Fibroblast of mammary gland (primary cell): ENCODE results near the gene NDUFAF8.

ENCODE experiments used
- DNase-seq: peaks from one replicate; pipeline ENCODE4 v3.0.0-alpha.2; 2010; ENCODE audit warnings: low read depth
- H3K4me3 ChIP-seq: 2 replicates; pipeline ENCODE4 v1.5.1; 2011; ENCODE audit warnings: low read depth, mild to moderate bottlenecking, low read length, moderate library complexity; ENCODE audit not compliant: control insufficient read depth
- CTCF ChIP-seq: conservative IDR thresholded peaks from 2 replicates; pipeline ENCODE4 v1.5.1; 2011; ENCODE audit warnings: low read depth, low read length, inconsistent platforms; ENCODE audit not compliant: control insufficient read depth, insufficient read depth

The NDUFAF8 gene

GRCh38 chr17:81200695-81201580, 38.2 kb upstream of the NDUFAF8 start:
- no peak overlapping the region for H3K4me3 ChIP-seq
- DNase-seq = peak; percentile 70
- TF ChIP-seq CTCF = peak; percentile 57

DNA sequence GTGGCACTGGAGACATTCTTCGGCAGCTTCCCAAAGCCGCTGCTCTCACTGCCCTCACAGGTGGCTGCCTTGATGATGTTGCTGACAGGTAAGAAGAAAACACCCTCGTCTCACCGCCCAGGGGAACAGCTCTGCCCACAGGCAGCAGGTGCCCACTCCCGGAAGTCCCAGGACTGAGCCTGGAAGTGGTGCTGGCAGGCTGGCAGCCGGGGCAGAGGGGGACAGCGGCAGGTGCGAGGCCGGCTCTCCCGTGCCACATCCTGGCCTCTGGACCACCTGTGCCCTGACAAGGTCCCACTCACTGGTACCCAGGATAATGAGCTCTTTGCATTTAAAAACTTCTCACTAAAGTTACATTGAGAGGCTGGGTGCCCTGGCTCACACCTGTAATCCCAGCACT, 36.8 kb upstream of the NDUFAF8 start:
- TF ChIP-seq CTCF = no peak
- DNase-seq = no peak
- no peak overlapping the region for H3K4me3 ChIP-seq

DNA sequence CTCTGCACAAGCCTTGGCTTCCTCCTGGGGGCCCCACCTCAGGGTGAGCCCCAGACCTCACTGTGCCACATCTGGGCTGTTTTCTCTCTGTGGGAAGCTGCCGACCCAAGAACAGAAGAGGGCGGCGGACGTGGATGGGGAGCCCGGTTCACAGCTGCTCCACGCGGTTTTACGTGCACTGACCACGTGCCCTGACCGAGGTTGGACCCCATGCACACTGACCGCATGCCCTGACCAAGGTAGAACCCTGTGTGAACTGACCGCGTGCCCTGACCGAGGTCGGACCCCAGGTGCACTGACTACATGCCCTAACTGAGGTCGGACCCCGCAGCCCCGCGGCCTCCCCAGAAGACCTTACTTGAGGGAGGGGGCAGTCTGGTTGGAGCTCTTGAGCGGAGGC, 36.0 kb upstream of the NDUFAF8 start:
- TF ChIP-seq CTCF = no peak

DNA sequence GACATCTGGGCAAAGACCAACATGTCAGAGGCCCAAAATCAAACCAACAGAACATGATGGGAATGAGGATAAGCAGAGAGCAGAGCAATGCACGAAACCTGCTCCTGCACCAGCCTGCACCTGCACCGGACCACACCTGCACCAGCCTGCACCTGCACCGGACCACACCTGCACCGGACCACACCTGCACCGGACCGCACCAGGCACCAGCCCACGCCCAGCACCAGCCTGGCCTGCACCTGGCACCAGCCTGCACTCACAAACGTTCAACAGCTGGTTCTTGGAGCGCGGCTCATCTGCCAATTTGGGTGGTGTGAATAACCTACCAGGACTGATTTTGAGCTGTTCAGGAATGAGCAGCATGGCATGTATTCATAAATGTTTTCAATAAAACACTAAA, 34.5 kb upstream of the NDUFAF8 start:
- no peak for TF ChIP-seq CTCF
- no peak overlapping the region for H3K4me3 ChIP-seq
- DNase-seq = no peak

More for the DNA sequence above, 36.0 kb upstream of the NDUFAF8 start:
- no peak overlapping the region for H3K4me3 ChIP-seq
- no peak for DNase-seq

- no peak for DNase-seq
- no peak overlapping the region for H3K4me3 ChIP-seq
- TF ChIP-seq CTCF = no peak
Observed at GRCh38 chr17:81206166-81206565, 33.0 kb upstream of the NDUFAF8 start.

- no peak for TF ChIP-seq CTCF
- H3K4me3 ChIP-seq = no peak overlapping the region
- no peak for DNase-seq
Observed at GRCh38 chr17:81206657-81207056, 32.5 kb upstream of the NDUFAF8 start.
